HCT116 (cell line): ENCODE measurements around the gene KRT77. TPM values are rescaled to one million over a fixed set of nuclear protein-coding genes. Genes with fewer than 3 reads are reported as not detected.
A peak's percentile ranks its signal among the peaks of the same experiment; 100 is the strongest.

ENCODE experiments used
- ATAC-seq: fragments of 200-7000 bp; cut with Tn5 transposase; 2 replicates; pipeline ENCODE4 v1.9.1; 2020; ENCODE audit warnings: mild to moderate bottlenecking, moderate library complexity
- BruUV-seq: library from RNA; stranded (reverse); fragments of 400-500 nt; replicated peaks from 2 replicates; lab custom pipeline; 2021; lab: Mats Ljungman, UMichigan
- CTCF ChIA-PET: fragments of 300-600 bp; sonication (Branson Sonifier 250); formaldehyde crosslinking; loops from one replicate; lab custom pipeline; 2021; ENCODE audit warnings: antibody characterized with exemption; lab: Charles Lee
- POLR2A ChIA-PET: fragments of 300-600, 350-600 bp; sonication (Branson Sonifier 250); formaldehyde crosslinking; loops from one replicate; lab custom pipeline; 2021; ENCODE audit warnings: antibody characterized with exemption; lab: Charles Lee
- RAD21 ChIA-PET, 2 experiments: fragments of 300-600 bp; sonication (Branson Sonifier 250); formaldehyde crosslinking; loops; one replicate each; lab custom pipeline; 2023; ENCODE audit warnings: low total read pairs in 2 of 2; ENCODE audit not compliant: uncharacterized antibody in 2 of 2, unreplicated experiment in 2 of 2, low non-redundant PET in 1 of 2; lab: Charles Lee
- DNase-seq: peaks from one replicate; pipeline ENCODE4 v3.0.0-alpha.2; 2010; ENCODE audit warnings: low read depth, low spot score
- H2AFZ ChIP-seq: fragments of 200-600 bp; shearing (Covaris generic), sonication (generic); 2 replicates; pipeline ENCODE4 v1.6.1; 2017; ENCODE audit warnings: low read depth, mixed run types, mixed read lengths, antibody characterized with exemption, low read length; ENCODE audit not compliant: poor library complexity, severe bottlenecking
- H3K27ac ChIP-seq: 2 replicates; pipeline ENCODE4 v1.5.1; 2012; ENCODE audit warnings: low read depth, low read length
- H3K27me3 ChIP-seq: fragments of 200-600 bp; sonication (generic); 2 replicates; pipeline ENCODE4 v1.6.1; 2016; ENCODE audit warnings: mixed run types, low read length, mixed read lengths; ENCODE audit not compliant: insufficient read depth
- H3K36me3 ChIP-seq, 2 experiments: fragments of 200-500 bp in 1 of 2; fragments of 200-600 bp in 1 of 2; sonication (Bioruptor generic) in 1 of 2; sonication (generic) in 1 of 2; 2 replicates each; pipeline versions ENCODE4 v1.5.1 to v1.6.1; 2014 to 2016; ENCODE audit warnings: low read length in 2 of 2, inconsistent platforms in 1 of 2, mixed read lengths in 1 of 2, mixed run types in 1 of 2; ENCODE audit not compliant: insufficient read depth in 2 of 2, control insufficient read depth in 1 of 2
- H3K4me1 ChIP-seq, 2 experiments: fragments of 200-600 bp in 1 of 2; sonication (generic) in 1 of 2; 2 replicates each; pipeline versions ENCODE4 v1.5.1 to v1.6.1; 2012 to 2017; ENCODE audit warnings: low read length in 2 of 2, inconsistent platforms in 1 of 2, mild to moderate bottlenecking in 1 of 2, mixed read lengths in 1 of 2, mixed run types in 1 of 2, moderate library complexity in 1 of 2; ENCODE audit not compliant: insufficient read depth in 2 of 2, control insufficient read depth in 1 of 2
- H3K4me2 ChIP-seq: fragments of 200-600 bp; sonication (generic); 2 replicates; pipeline ENCODE4 v1.6.1; 2017; ENCODE audit warnings: mixed run types, low read length, mixed read lengths
- H3K4me3 ChIP-seq, 2 experiments: fragments of 200-600 bp in 1 of 2; sonication (generic) in 1 of 2; replicated peaks in 1 of 2; 2 replicates each; pipeline ENCODE4 v1.5.1; 2011 to 2016; ENCODE audit warnings: low read length in 2 of 2, control low read depth in 1 of 2, low read depth in 1 of 2, mild to moderate bottlenecking in 1 of 2, mixed read lengths in 1 of 2, mixed run types in 1 of 2
- H3K79me2 ChIP-seq: fragments of 200-600 bp; sonication (generic); 2 replicates; pipeline ENCODE4 v1.6.1; 2017; ENCODE audit warnings: mild to moderate bottlenecking, mixed run types, low read length, moderate library complexity, mixed read lengths; ENCODE audit not compliant: insufficient read depth
- H3K9ac ChIP-seq: fragments of 200-600 bp; sonication (generic); 2 replicates; pipeline ENCODE4 v1.6.1; 2016; ENCODE audit warnings: low read length, mixed read lengths
- H3K9me2 ChIP-seq: fragments of 200-600 bp; sonication (generic), shearing (Covaris generic); 2 replicates; pipeline ENCODE4 v1.6.1; 2017; ENCODE audit warnings: mixed run types, mild to moderate bottlenecking, moderate library complexity; ENCODE audit not compliant: insufficient read depth
- H3K9me3 ChIP-seq, 2 experiments: fragments of 200-500 bp in 1 of 2; fragments of 200-600 bp in 1 of 2; sonication (Bioruptor generic) in 1 of 2; sonication (generic) in 1 of 2; 2 replicates each; pipeline ENCODE4 v1.6.1; 2014 to 2017; ENCODE audit warnings: low read length in 2 of 2, mixed read lengths in 2 of 2, inconsistent platforms in 1 of 2, low read depth in 1 of 2, mild to moderate bottlenecking in 1 of 2, mixed run types in 1 of 2, moderate library complexity in 1 of 2; ENCODE audit not compliant: control insufficient read depth in 1 of 2, insufficient read depth in 1 of 2
- H4K20me1 ChIP-seq: fragments of 200-600 bp; sonication (generic), shearing (Covaris generic); 2 replicates; pipeline ENCODE4 v1.6.1; 2017; ENCODE audit warnings: mixed run types, mild to moderate bottlenecking, moderate library complexity; ENCODE audit not compliant: insufficient read depth
- CBX3 ChIP-seq: IDR thresholded peaks from 2 replicates; pipeline ENCODE4 v1.6.1; 2012; ENCODE audit warnings: low read depth
- CEBPB ChIP-seq: IDR thresholded peaks from 2 replicates; pipeline ENCODE4 v1.6.1; 2012; ENCODE audit warnings: low read depth
- ELF1 ChIP-seq: IDR thresholded peaks from 2 replicates; pipeline ENCODE4 v1.6.1; 2012; ENCODE audit warnings: low read depth, borderline replicate concordance
- EZH2phosphoT487 ChIP-seq: fragments of 200-600 bp; IDR thresholded peaks from 2 replicates; pipeline ENCODE4 v1.6.1; 2018; ENCODE audit warnings: antibody characterized with exemption, borderline replicate concordance
- FOSL1 ChIP-seq: IDR thresholded peaks from 2 replicates; pipeline ENCODE4 v1.6.1; 2012; ENCODE audit warnings: low read depth
- POLR2AphosphoS5 ChIP-seq: IDR thresholded peaks from 2 replicates; pipeline ENCODE4 v1.6.1; 2011; ENCODE audit warnings: mild to moderate bottlenecking, low read depth, low read length, moderate library complexity
- RAD21 ChIP-seq: IDR thresholded peaks from 2 replicates; pipeline ENCODE4 v1.6.1; 2012; ENCODE audit warnings: low read depth, mild to moderate bottlenecking
- SIN3A ChIP-seq: IDR thresholded peaks from 2 replicates; pipeline ENCODE4 v1.6.1; 2012; ENCODE audit warnings: low read depth
- SP1 ChIP-seq: IDR thresholded peaks from 2 replicates; pipeline ENCODE4 v1.6.1; 2012; ENCODE audit warnings: low read depth
- SRF ChIP-seq: IDR thresholded peaks from 2 replicates; pipeline ENCODE4 v1.6.1; 2012; ENCODE audit warnings: low read depth
- TCF7L2 ChIP-seq: IDR thresholded peaks from 2 replicates; pipeline ENCODE4 v1.7.0; 2011; ENCODE audit warnings: borderline replicate concordance, inconsistent platforms; ENCODE audit not compliant: insufficient read depth, insufficient read length; ENCODE audit errors: extremely low read depth
- YY1 ChIP-seq: IDR thresholded peaks from 2 replicates; pipeline ENCODE4 v1.6.1; 2011; ENCODE audit warnings: low read length, low read depth, moderate library complexity, mild to moderate bottlenecking; ENCODE audit not compliant: insufficient replicate concordance; ENCODE audit errors: extremely low read depth
- intact Hi-C: fragments of 100-400 bp; cut with micrococcal nuclease; formaldehyde crosslinking; loops from 2 replicates; pipeline ENCODE4 v1.10.0; 2022
- total RNA-seq: library from RNA; stranded (reverse); gene quantifications from one replicate; pipeline ENCODE4 v1.2.1, GENCODE V29; 2021; ENCODE audit not compliant: unreplicated experiment
- TF ChIP-seq, protein P1 (sequence below): IDR thresholded peaks from 2 replicates; pipeline ENCODE4 v1.6.1; 2011; ENCODE audit warnings: mild to moderate bottlenecking, low read length, moderate library complexity; ENCODE audit not compliant: insufficient replicate concordance; ENCODE audit errors: extremely low read depth
- TF ChIP-seq, protein P2 (sequence below): IDR thresholded peaks from 2 replicates; pipeline ENCODE4 v1.6.1; 2012
- TF ChIP-seq, protein P3 (sequence below): IDR thresholded peaks from 2 replicates; pipeline ENCODE4 v1.6.1; 2012
- TF ChIP-seq, protein P4 (sequence below), 3 experiments: fragments of 200-600 bp in 1 of 3; sonication (generic) in 1 of 3; IDR thresholded peaks in 2 of 3; conservative IDR thresholded peaks in 1 of 3; 2 replicates each; pipeline ENCODE4 v1.5.1; 2012 to 2017; ENCODE audit warnings: low read depth in 2 of 3, low read length in 2 of 3, antibody characterized with exemption in 1 of 3, borderline replicate concordance in 1 of 3, control low read depth in 1 of 3, mild to moderate bottlenecking in 1 of 3, mixed read lengths in 1 of 3, mixed run types in 1 of 3, moderate library complexity in 1 of 3; ENCODE audit not compliant: insufficient read depth in 1 of 3

The KRT77 gene
- total RNA-seq, 1 experiment from 2014 or later: not detected

DNA sequence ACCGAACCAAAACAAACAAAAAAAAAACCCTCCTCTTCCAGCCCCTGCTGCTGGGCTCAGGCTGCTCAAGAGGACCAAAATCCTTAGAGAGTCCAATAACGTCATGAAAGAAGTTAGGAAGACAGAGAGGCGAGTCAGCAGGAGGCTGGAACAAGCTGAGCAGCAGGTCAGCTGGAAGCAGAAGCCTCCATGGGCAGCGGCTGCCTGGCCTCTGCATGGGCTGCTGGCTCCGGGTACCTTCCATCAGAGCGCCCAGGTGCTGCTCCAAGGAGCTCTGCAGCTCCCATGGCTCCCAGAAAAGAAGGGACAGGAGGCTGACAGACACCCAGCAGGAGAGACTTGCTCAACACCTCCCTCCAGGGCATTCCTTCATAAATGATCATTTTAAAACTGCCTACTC, 48.1 kb downstream of the KRT77 start:
- Histone ChIP-seq H3K79me2 (no peaks in the 10 kb centered on the region), H3K9me2 (no peaks in the 10 kb centered on the region), H3K4me1 (peaks cover 15 to 21% of the 10 kb centered on the region in 2 experiments), H3K27ac (no peak overlapping the region), H3K9me3 (no peaks in the 10 kb centered on the region), H3K4me2 (peak overlapping the region; percentile 60), H3K9ac (no peak overlapping the region), H2AFZ (no peak overlapping the region), H3K27me3 (0 out of 2 replicates have a peak, but pooled peaks cover 3% of the 10 kb centered on the region), H3K4me3 (no peak overlapping the region), H3K36me3 (no peaks in the 10 kb centered on the region)
- ChIA-PET CTCF (interaction anchor here (1.1 kb wide), 2 partner anchors 216 to 259 kb away, joined by 3 to 4 read pairs; no protein-coding TSS in a partner anchor), RAD21 (interaction anchor here in 1 of 2 experiments (0.7 kb wide), 1 partner anchor 259 kb away, joined by 4 read pairs; no protein-coding TSS in a partner anchor), POLR2A (no interaction called here)
- DNase-seq: no peak
- BruUV-seq: no TSS peak
- TF ChIP-seq POLR2AphosphoS5: no peak
- TF ChIP-seq, all 23 proteins: peak for 0
- intact Hi-C loops: no loop called here
- ATAC-seq: peak; percentile 30
- no peaks in the 10 kb centered on the region for H4K20me1 ChIP-seq

DNA sequence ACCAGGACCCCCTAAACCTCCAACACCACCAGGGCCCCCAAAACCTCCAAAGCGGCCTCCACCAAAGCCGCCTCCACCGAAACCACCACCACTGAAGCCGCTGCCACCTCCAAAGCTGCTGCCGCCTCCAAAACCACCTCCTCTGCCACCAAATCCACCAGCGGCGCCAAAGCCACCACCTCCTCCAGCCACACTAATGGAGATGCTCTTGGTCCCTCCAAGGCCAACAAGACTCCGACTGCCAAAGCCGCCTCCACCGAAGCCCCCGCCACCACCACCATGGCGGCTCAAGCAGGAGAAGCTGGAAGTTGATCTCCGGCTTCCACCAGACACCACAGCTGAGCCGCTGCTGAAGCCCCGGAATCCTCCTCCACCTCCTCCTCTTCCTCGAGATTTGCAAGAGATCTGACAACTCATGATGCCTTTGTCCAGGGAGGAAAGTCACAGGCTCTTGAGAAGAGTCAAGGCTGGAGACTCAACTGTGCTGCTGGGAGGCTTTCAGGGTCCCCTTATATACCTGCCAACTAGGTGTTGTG, 51.5 kb downstream of the KRT77 start, which contains the start of gene KRT2:
TSS of gene KRT2 (minus strand) at position 486 of the 536 bp plus-strand sequence. CDS start at position 417, 69 bp downstream.
- Histone ChIP-seq H3K27ac (no peak within 1 kb of the TSS), H4K20me1 (no peaks in the 10 kb centered on the region), H3K79me2 (no peaks in the 10 kb centered on the region), H3K4me1 (peaks cover 15 to 21% of the 10 kb centered on the region in 2 experiments), H3K36me3 (no peaks in the 10 kb centered on the region), H3K9me3 (no peaks in the 10 kb centered on the region), H3K4me3 (no peak within 1 kb of the TSS), H3K27me3 (0 out of 2 replicates have a peak, but pooled peaks cover 3% of the 10 kb centered on the region), H3K9me2 (no peaks in the 10 kb centered on the region), H3K9ac (no peak within 1 kb of the TSS), H2AFZ (no peak within 1 kb of the TSS), H3K4me2 (no peak within 1 kb of the TSS)
- intact Hi-C loops: no loop called here
- no peak for DNase-seq
- ChIA-PET CTCF (no interaction called here), RAD21 (no interaction called here), POLR2A (no interaction called here)
- no peak for ATAC-seq
- no TSS peak for BruUV-seq
- TF ChIP-seq FOSL1: no peak
- TF ChIP-seq SRF: no peak
- TF ChIP-seq, protein P1, sequence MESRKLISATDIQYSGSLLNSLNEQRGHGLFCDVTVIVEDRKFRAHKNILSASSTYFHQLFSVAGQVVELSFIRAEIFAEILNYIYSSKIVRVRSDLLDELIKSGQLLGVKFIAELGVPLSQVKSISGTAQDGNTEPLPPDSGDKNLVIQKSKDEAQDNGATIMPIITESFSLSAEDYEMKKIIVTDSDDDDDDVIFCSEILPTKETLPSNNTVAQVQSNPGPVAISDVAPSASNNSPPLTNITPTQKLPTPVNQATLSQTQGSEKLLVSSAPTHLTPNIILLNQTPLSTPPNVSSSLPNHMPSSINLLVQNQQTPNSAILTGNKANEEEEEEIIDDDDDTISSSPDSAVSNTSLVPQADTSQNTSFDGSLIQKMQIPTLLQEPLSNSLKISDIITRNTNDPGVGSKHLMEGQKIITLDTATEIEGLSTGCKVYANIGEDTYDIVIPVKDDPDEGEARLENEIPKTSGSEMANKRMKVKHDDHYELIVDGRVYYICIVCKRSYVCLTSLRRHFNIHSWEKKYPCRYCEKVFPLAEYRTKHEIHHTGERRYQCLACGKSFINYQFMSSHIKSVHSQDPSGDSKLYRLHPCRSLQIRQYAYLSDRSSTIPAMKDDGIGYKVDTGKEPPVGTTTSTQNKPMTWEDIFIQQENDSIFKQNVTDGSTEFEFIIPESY: no peak
- TF ChIP-seq CEBPB: no peak
- TF ChIP-seq, protein P2, sequence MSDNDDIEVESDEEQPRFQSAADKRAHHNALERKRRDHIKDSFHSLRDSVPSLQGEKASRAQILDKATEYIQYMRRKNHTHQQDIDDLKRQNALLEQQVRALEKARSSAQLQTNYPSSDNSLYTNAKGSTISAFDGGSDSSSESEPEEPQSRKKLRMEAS: no peak
- TF ChIP-seq ELF1: no peak
- TF ChIP-seq SP1: no peak
- no peak for TF ChIP-seq SIN3A
- no peak for TF ChIP-seq YY1
- TF ChIP-seq TCF7L2: no peak
- TF ChIP-seq, protein P3, sequence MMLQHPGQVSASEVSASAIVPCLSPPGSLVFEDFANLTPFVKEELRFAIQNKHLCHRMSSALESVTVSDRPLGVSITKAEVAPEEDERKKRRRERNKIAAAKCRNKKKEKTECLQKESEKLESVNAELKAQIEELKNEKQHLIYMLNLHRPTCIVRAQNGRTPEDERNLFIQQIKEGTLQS: no peak
- TF ChIP-seq EZH2phosphoT487: no peak
- TF ChIP-seq RAD21: no peak
- TF ChIP-seq, protein P4, sequence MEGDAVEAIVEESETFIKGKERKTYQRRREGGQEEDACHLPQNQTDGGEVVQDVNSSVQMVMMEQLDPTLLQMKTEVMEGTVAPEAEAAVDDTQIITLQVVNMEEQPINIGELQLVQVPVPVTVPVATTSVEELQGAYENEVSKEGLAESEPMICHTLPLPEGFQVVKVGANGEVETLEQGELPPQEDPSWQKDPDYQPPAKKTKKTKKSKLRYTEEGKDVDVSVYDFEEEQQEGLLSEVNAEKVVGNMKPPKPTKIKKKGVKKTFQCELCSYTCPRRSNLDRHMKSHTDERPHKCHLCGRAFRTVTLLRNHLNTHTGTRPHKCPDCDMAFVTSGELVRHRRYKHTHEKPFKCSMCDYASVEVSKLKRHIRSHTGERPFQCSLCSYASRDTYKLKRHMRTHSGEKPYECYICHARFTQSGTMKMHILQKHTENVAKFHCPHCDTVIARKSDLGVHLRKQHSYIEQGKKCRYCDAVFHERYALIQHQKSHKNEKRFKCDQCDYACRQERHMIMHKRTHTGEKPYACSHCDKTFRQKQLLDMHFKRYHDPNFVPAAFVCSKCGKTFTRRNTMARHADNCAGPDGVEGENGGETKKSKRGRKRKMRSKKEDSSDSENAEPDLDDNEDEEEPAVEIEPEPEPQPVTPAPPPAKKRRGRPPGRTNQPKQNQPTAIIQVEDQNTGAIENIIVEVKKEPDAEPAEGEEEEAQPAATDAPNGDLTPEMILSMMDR (IDR thresholded peaks at IDR 0.05 in 2 of 3, conservative IDR thresholded peaks at IDR 0.05 in 1 of 3; ENCODE audit: borderline replicate concordance in 1 of 3, insufficient read depth in 1 of 3, low read depth in 2 of 3, low read length in 2 of 3): no peak
- TF ChIP-seq CBX3: no peak
- TF ChIP-seq POLR2AphosphoS5: no peak
